ENCODE data around the gene ASAP2. TPM values are rescaled to one million over a fixed set of nuclear protein-coding genes. Genes with fewer than 3 reads are reported as not detected.

Gene ASAP2
- polyA plus RNA-seq, 1 donor (not counting 4 experiments of a cell fraction or from before 2014, with no cell fraction given): 54.2 TPM

GRCh38 chr2:9268301-9269080, 61.9 kb downstream of the ASAP2 start:
- peaks cover 7 to 12% of the 10 kb centered on the region in 2 experiments for H3K36me3 ChIP-seq (ENCODE audit: control insufficient read depth in 2 of 2, extremely low read depth in 1 of 2, insufficient read depth in 2 of 2, low read length in 2 of 2)
- no peak overlapping the region for H3K4me2 ChIP-seq (ENCODE audit: control insufficient read depth, extremely low read depth, insufficient read depth, low read depth, low read length)
- no peak overlapping the region for H2AFZ ChIP-seq (ENCODE audit: control insufficient read depth, low read length)
- FAIRE-seq (no peak), DNase-seq (ENCODE audit: low read depth, low spot score) (no peak)
- no peaks in the 10 kb centered on the region for H3K27me3 ChIP-seq (ENCODE audit: control insufficient read depth, extremely low read depth, insufficient read depth, low read length)
- no peak overlapping the region for H3K9ac ChIP-seq (ENCODE audit: control insufficient read depth, extremely low read depth, insufficient read depth, low read length)
- no peaks in the 10 kb centered on the region for H4K20me1 ChIP-seq (ENCODE audit: control insufficient read depth, extremely low read depth, insufficient read depth, low read length)
- no peak overlapping the region for H3K27ac ChIP-seq (ENCODE audit: control insufficient read depth, insufficient read depth, low read length)
- H3K4me3 ChIP-seq (ENCODE audit: control insufficient read depth in 2 of 3, extremely low read depth in 1 of 3, insufficient read depth in 2 of 3, low read depth in 1 of 3, low read length in 3 of 3): no peak overlapping the region
- H3K9me1 ChIP-seq (ENCODE audit: control insufficient read depth, extremely low read depth, insufficient read depth, low read length): no peaks in the 10 kb centered on the region
- H3K4me1 ChIP-seq (ENCODE audit: control insufficient read depth, extremely low read depth, insufficient read depth, low read length): peaks cover 4% of the 10 kb centered on the region
- peaks cover 3% of the 10 kb centered on the region for H3K9me3 ChIP-seq (ENCODE audit: control insufficient read depth, low read depth, low read length)
- H3K79me2 ChIP-seq (ENCODE audit: control insufficient read depth, insufficient read depth, low read length): peaks cover 95% of the 10 kb centered on the region
- no peak for TF ChIP-seq CTCF (optimal IDR thresholded peaks at IDR 0.05 in 1 of 3, IDR thresholded peaks at IDR 0.05 in 1 of 3, conservative IDR thresholded peaks at IDR 0.05 in 1 of 3; ENCODE audit: extremely low read depth in 1 of 3, insufficient read depth in 2 of 3, low read length in 3 of 3)
- TF ChIP-seq EZH2 (IDR thresholded peaks at IDR 0.05; ENCODE audit: low read length): no peak
- dilution Hi-C loops (cut with MboI; ENCODE audit: extremely low pct_ligation_motif_present, low sequenced_read_pairs): no loop called here

GRCh38 chr2:9269295-9269694, 62.7 kb downstream of the ASAP2 start:
- Histone ChIP-seq H2AFZ (ENCODE audit: control insufficient read depth, low read length) (no peak overlapping the region), H3K4me2 (ENCODE audit: control insufficient read depth, extremely low read depth, insufficient read depth, low read depth, low read length) (no peak overlapping the region), H3K4me1 (ENCODE audit: control insufficient read depth, extremely low read depth, insufficient read depth, low read length) (peaks cover 12% of the 10 kb centered on the region), H3K27me3 (ENCODE audit: control insufficient read depth, extremely low read depth, insufficient read depth, low read length) (no peaks in the 10 kb centered on the region), H3K9me3 (ENCODE audit: control insufficient read depth, low read depth, low read length) (peaks cover 3% of the 10 kb centered on the region), H4K20me1 (ENCODE audit: control insufficient read depth, extremely low read depth, insufficient read depth, low read length) (no peaks in the 10 kb centered on the region), H3K4me3 (ENCODE audit: control insufficient read depth in 2 of 3, extremely low read depth in 1 of 3, insufficient read depth in 2 of 3, low read depth in 1 of 3, low read length in 3 of 3) (no peak overlapping the region), H3K79me2 (ENCODE audit: control insufficient read depth, insufficient read depth, low read length) (peaks cover 95% of the 10 kb centered on the region), H3K36me3 (ENCODE audit: control insufficient read depth in 2 of 2, extremely low read depth in 1 of 2, insufficient read depth in 2 of 2, low read length in 2 of 2) (peaks cover 7 to 11% of the 10 kb centered on the region in 2 experiments), H3K9ac (ENCODE audit: control insufficient read depth, extremely low read depth, insufficient read depth, low read length) (no peak overlapping the region), H3K9me1 (ENCODE audit: control insufficient read depth, extremely low read depth, insufficient read depth, low read length) (no peaks in the 10 kb centered on the region), H3K27ac (ENCODE audit: control insufficient read depth, insufficient read depth, low read length) (no peak overlapping the region)
- no peak for FAIRE-seq
- TF ChIP-seq EZH2 (IDR thresholded peaks at IDR 0.05; ENCODE audit: low read length): no peak
- TF ChIP-seq CTCF (optimal IDR thresholded peaks at IDR 0.05 in 1 of 3, IDR thresholded peaks at IDR 0.05 in 1 of 3, conservative IDR thresholded peaks at IDR 0.05 in 1 of 3; ENCODE audit: extremely low read depth in 1 of 3, insufficient read depth in 2 of 3, low read length in 3 of 3): no peak
- DNase-seq (ENCODE audit: low read depth, low spot score): no peak
- dilution Hi-C loops (cut with MboI; ENCODE audit: extremely low pct_ligation_motif_present, low sequenced_read_pairs): no loop called here
